ENCODE data around the gene PGLYRP4.
A peak's percentile ranks its signal among the peaks of the same experiment; 100 is the strongest.

The PGLYRP4 gene

DNA sequence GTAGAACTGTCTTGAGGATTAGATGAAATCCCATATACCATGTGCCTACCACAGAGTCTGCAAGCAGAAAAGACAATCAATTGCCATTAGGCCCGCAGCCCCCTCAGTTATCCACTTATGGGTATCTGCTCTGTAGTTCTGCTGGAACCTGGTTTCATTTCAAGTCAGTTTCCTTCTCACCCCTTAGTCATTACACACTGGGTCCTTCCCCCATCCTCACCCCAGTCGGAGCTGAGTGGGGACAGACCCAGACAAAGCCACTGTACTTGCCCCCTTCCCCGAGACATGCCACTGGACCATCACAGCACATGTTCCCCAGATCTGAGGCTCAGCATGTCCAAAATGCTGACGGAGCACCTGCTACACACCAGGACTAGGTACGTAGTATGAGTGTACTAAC, 57.1 kb downstream of the PGLYRP4 start:
- H2AFZ ChIP-seq (ENCODE audit: low read length), result no peak overlapping the region
- no peak overlapping the region for H3K4me2 ChIP-seq (ENCODE audit: low read length)
- H3K36me3 ChIP-seq (ENCODE audit: insufficient read depth, low read length), result no peaks in the 10 kb centered on the region
- no peak for TF ChIP-seq EZH2 (IDR thresholded peaks at IDR 0.05; ENCODE audit: borderline replicate concordance, low read length)
- TF ChIP-seq, protein P1, sequence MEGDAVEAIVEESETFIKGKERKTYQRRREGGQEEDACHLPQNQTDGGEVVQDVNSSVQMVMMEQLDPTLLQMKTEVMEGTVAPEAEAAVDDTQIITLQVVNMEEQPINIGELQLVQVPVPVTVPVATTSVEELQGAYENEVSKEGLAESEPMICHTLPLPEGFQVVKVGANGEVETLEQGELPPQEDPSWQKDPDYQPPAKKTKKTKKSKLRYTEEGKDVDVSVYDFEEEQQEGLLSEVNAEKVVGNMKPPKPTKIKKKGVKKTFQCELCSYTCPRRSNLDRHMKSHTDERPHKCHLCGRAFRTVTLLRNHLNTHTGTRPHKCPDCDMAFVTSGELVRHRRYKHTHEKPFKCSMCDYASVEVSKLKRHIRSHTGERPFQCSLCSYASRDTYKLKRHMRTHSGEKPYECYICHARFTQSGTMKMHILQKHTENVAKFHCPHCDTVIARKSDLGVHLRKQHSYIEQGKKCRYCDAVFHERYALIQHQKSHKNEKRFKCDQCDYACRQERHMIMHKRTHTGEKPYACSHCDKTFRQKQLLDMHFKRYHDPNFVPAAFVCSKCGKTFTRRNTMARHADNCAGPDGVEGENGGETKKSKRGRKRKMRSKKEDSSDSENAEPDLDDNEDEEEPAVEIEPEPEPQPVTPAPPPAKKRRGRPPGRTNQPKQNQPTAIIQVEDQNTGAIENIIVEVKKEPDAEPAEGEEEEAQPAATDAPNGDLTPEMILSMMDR (IDR thresholded peaks at IDR 0.05; ENCODE audit: low read length), result no peak
- H3K27me3 ChIP-seq (ENCODE audit: insufficient read depth, low read length), result peaks cover 6% of the 10 kb centered on the region
- H3F3A ChIP-seq (ENCODE audit: insufficient read depth, low read length), result no peaks in the 10 kb centered on the region
- H3K9me2 ChIP-seq (ENCODE audit: low read depth, low read length), result no peaks in the 10 kb centered on the region
- no peaks in the 10 kb centered on the region for H3K79me2 ChIP-seq (ENCODE audit: insufficient read depth, low read length)
- no peaks in the 10 kb centered on the region for H4K20me1 ChIP-seq (ENCODE audit: insufficient read depth, low read length)
- no peak overlapping the region for H3K4me3 ChIP-seq (ENCODE audit: low read depth, low read length, poor library complexity, severe bottlenecking)
- H3K9ac ChIP-seq (ENCODE audit: low read length), result no peak overlapping the region
- no peaks in the 10 kb centered on the region for H3K9me3 ChIP-seq (ENCODE audit: low read length)
- H3K27ac ChIP-seq (ENCODE audit: low read depth, low read length, poor library complexity, severe bottlenecking), result no peak overlapping the region
- H3K4me1 ChIP-seq (ENCODE audit: insufficient read depth, low read length, severe bottlenecking), result no peaks in the 10 kb centered on the region

DNA sequence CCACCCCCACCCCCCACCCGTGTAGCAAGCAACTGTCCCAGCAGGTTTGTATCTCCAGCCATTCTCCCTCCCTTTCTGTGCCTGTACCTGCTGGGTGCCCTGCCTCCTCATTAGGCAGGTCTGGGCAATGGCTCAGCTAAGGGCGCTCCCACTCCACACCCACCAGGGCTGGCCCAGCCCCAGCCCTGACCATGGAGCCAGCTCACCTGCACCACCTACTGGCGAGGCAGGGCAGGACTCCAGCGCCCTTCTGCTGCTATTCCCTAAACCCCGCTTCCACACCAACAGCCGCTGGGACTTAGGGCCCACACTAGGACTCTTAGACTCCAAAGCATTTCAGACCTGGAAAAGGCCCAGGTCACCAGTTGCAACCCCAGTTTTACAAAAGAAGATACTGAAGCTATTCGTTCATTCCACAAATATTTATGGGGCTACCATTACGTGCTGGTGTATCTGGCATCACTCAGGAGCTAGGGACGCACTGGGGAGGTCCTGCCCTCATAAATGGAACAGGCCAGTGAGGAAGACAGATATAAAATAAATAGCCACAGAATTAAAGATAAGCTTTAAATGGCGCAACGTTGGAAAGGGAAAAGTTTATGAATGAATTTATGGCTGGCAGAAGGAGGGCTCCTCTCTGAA, 59.9 kb downstream of the PGLYRP4 start:
- Histone ChIP-seq H3K27ac (ENCODE audit: low read depth, low read length, poor library complexity, severe bottlenecking) (no peak overlapping the region), H3F3A (ENCODE audit: insufficient read depth, low read length) (no peaks in the 10 kb centered on the region), H3K27me3 (ENCODE audit: insufficient read depth, low read length) (peaks cover 6% of the 10 kb centered on the region), H4K20me1 (ENCODE audit: insufficient read depth, low read length) (no peaks in the 10 kb centered on the region), H2AFZ (ENCODE audit: low read length) (no peak overlapping the region), H3K4me2 (ENCODE audit: low read length) (no peak overlapping the region), H3K79me2 (ENCODE audit: insufficient read depth, low read length) (no peaks in the 10 kb centered on the region), H3K4me3 (ENCODE audit: low read depth, low read length, poor library complexity, severe bottlenecking) (no peak overlapping the region), H3K9me2 (ENCODE audit: low read depth, low read length) (no peaks in the 10 kb centered on the region), H3K36me3 (ENCODE audit: insufficient read depth, low read length) (no peaks in the 10 kb centered on the region), H3K9me3 (ENCODE audit: low read length) (no peaks in the 10 kb centered on the region), H3K4me1 (ENCODE audit: insufficient read depth, low read length, severe bottlenecking) (no peaks in the 10 kb centered on the region), H3K9ac (ENCODE audit: low read length) (no peak overlapping the region)
- TF ChIP-seq, protein P1 (IDR thresholded peaks at IDR 0.05; ENCODE audit: low read length), result peak; percentile 81
- TF ChIP-seq EZH2 (IDR thresholded peaks at IDR 0.05; ENCODE audit: borderline replicate concordance, low read length), result no peak

Data from OCI-LY1 (cell line).